ENCODE data around the gene HRAS. TPM values are rescaled to one million over a fixed set of nuclear protein-coding genes. Genes with fewer than 3 reads are reported as not detected.
A peak's percentile ranks its signal among the peaks of the same experiment; 100 is the strongest.

The HRAS gene
- total RNA-seq, 2 experiments from 2014 or later, result 51.7 to 63.5 TPM

- POLR2A ChIA-PET, result no interaction called here
- Mint-ChIP-seq H3K27me3 (no peaks in the 10 kb centered on the region), H3K4me1 (peaks cover 20% of the 10 kb centered on the region), H3K36me3 (ENCODE audit: low read depth) (peaks cover 10% of the 10 kb centered on the region), H3K4me3 (peak overlapping the region; percentile 77), H3K9me3 (no peaks in the 10 kb centered on the region), H3K27ac (no peak overlapping the region)
- DNase-seq, result no peak
- CTCF ChIA-PET, result interaction anchor here (0.6 to 5.2 kb wide), 3 partner anchors 15 to 211 kb away, joined by 3 to 36 read pairs (median 3); no protein-coding TSS in a partner anchor
Observed at GRCh38 chr11:533586-534395, 1.6 kb downstream of the HRAS start.

- Mint-ChIP-seq H3K4me1 (peaks cover 16% of the 10 kb centered on the region), H3K27ac (no peak overlapping the region), H3K27me3 (no peaks in the 10 kb centered on the region), H3K4me3 (no peak overlapping the region), H3K36me3 (ENCODE audit: low read depth) (peaks cover 10% of the 10 kb centered on the region), H3K9me3 (no peaks in the 10 kb centered on the region)
- POLR2A ChIA-PET, result no interaction called here
- CTCF ChIA-PET, result interaction anchor here (1.1 to 5.2 kb wide), 3 partner anchors 14 to 124 kb away, joined by 3 to 36 read pairs (median 3); no protein-coding TSS in a partner anchor
- DNase-seq, result no peak
Observed at GRCh38 chr11:532986-533585, 2.3 kb downstream of the HRAS start.

- ChIA-PET CTCF (interaction anchor here (0.6 to 5.2 kb wide), 4 partner anchors 14 to 357 kb away, joined by 3 to 36 read pairs (median 3); no protein-coding TSS in a partner anchor), POLR2A (no interaction called here)
- H3K9me3 Mint-ChIP-seq, result no peaks in the 10 kb centered on the region
- H3K27me3 Mint-ChIP-seq, result no peaks in the 10 kb centered on the region
- no peak overlapping the region for H3K4me3 Mint-ChIP-seq
- no peak for DNase-seq
- no peak overlapping the region for H3K27ac Mint-ChIP-seq
- H3K4me1 Mint-ChIP-seq, result peaks cover 11% of the 10 kb centered on the region
- H3K36me3 Mint-ChIP-seq (ENCODE audit: low read depth), result peaks cover 10% of the 10 kb centered on the region
Observed at GRCh38 chr11:532527-532985, 2.8 kb downstream of the HRAS start.

GRCh38 chr11:531919-532526, 3.4 kb downstream of the HRAS start:
- POLR2A ChIA-PET, result no interaction called here
- no peak for DNase-seq
- Mint-ChIP-seq H3K4me3 (no peak overlapping the region), H3K9me3 (no peaks in the 10 kb centered on the region), H3K4me1 (peaks cover 9% of the 10 kb centered on the region), H3K36me3 (ENCODE audit: low read depth) (peaks cover 10% of the 10 kb centered on the region), H3K27me3 (no peaks in the 10 kb centered on the region), H3K27ac (no peak overlapping the region)
- CTCF ChIA-PET, result interaction anchor here (0.6 to 5.2 kb wide), 4 partner anchors 13 to 358 kb away, joined by 3 to 36 read pairs (median 4); no protein-coding TSS in a partner anchor

- ChIA-PET POLR2A (no interaction called here), CTCF (interaction anchor here (0.6 to 5.2 kb wide), 3 partner anchors 13 to 122 kb away, joined by 3 to 36 read pairs (median 6); no protein-coding TSS in a partner anchor)
- H3K9me3 Mint-ChIP-seq, result no peaks in the 10 kb centered on the region
Observed at GRCh38 chr11:530960-531831, 4.2 kb downstream of the HRAS start.

GRCh38 chr11:529728-530411, 5.5 kb downstream of the HRAS start:
- ChIA-PET CTCF (no interaction called here), POLR2A (interaction anchor here (0.5 to 0.6 kb wide), 2 partner anchors 10 to 21 kb away, joined by 3 to 4 read pairs; no protein-coding TSS in a partner anchor)
- Mint-ChIP-seq H3K27me3 (no peaks in the 10 kb centered on the region), H3K4me3 (no peak overlapping the region), H3K4me1 (peaks cover 4% of the 10 kb centered on the region), H3K9me3 (no peaks in the 10 kb centered on the region), H3K27ac (no peak overlapping the region), H3K36me3 (ENCODE audit: low read depth) (peaks cover 10% of the 10 kb centered on the region)
- DNase-seq, result no peak

More at GRCh38 chr11:530960-531831, 4.2 kb downstream of the HRAS start:
- Mint-ChIP-seq H3K4me1 (peaks cover 5% of the 10 kb centered on the region), H3K27me3 (no peaks in the 10 kb centered on the region), H3K36me3 (ENCODE audit: low read depth) (peaks cover 10% of the 10 kb centered on the region), H3K27ac (no peak overlapping the region), H3K4me3 (no peak overlapping the region)
- no peak for DNase-seq

GRCh38 chr11:528815-529727, 6.3 kb downstream of the HRAS start:
- no peak overlapping the region for H3K4me3 Mint-ChIP-seq
- H3K4me1 Mint-ChIP-seq, result peaks cover 4% of the 10 kb centered on the region
- no peaks in the 10 kb centered on the region for H3K27me3 Mint-ChIP-seq
- no peak for DNase-seq
- CTCF ChIA-PET, result interaction anchor here (1.1 kb wide), 1 partner anchor 10 kb away, joined by 4 read pairs; no protein-coding TSS in a partner anchor
- H3K9me3 Mint-ChIP-seq, result no peaks in the 10 kb centered on the region
- peaks cover 10% of the 10 kb centered on the region for H3K36me3 Mint-ChIP-seq (ENCODE audit: low read depth)
- no peak overlapping the region for H3K27ac Mint-ChIP-seq
- POLR2A ChIA-PET, result interaction anchor here (0.5 to 0.6 kb wide), 2 partner anchors 9 to 20 kb away, joined by 3 to 4 read pairs; no protein-coding TSS in a partner anchor

GRCh38 chr11:528166-528814, 7.1 kb downstream of the HRAS start:
- Mint-ChIP-seq H3K4me3 (no peak overlapping the region), H3K9me3 (no peaks in the 10 kb centered on the region), H3K36me3 (ENCODE audit: low read depth) (peaks cover 10% of the 10 kb centered on the region), H3K27ac (no peak overlapping the region), H3K27me3 (no peaks in the 10 kb centered on the region), H3K4me1 (no peaks in the 10 kb centered on the region)
- no peak for DNase-seq
- ChIA-PET POLR2A (no interaction called here), CTCF (interaction anchor here (1.0 to 1.1 kb wide), 2 partner anchors 9 to 11 kb away, joined by 3 to 4 read pairs; no protein-coding TSS in a partner anchor)

- POLR2A ChIA-PET, result no interaction called here
- CTCF ChIA-PET, result interaction anchor here (1.2 kb wide), 1 partner anchor 28 kb away, joined by 3 read pairs; no protein-coding TSS in a partner anchor
- Mint-ChIP-seq H3K27ac (no peak overlapping the region), H3K4me3 (no peak overlapping the region), H3K27me3 (no peaks in the 10 kb centered on the region), H3K9me3 (no peaks in the 10 kb centered on the region), H3K4me1 (no peaks in the 10 kb centered on the region), H3K36me3 (ENCODE audit: low read depth) (peaks cover 2% of the 10 kb centered on the region)
- no peak for DNase-seq
Observed at GRCh38 chr11:526192-526591, 9.2 kb downstream of the HRAS start.

- H3K36me3 Mint-ChIP-seq (ENCODE audit: low read depth), result peaks cover 7% of the 10 kb centered on the region
- POLR2A ChIA-PET, result no interaction called here
- no peak for DNase-seq
- peaks cover 7% of the 10 kb centered on the region for H3K9me3 Mint-ChIP-seq
- CTCF ChIA-PET, result no interaction called here
- no peak overlapping the region for H3K4me3 Mint-ChIP-seq
- peaks cover 10% of the 10 kb centered on the region for H3K4me1 Mint-ChIP-seq
- no peak overlapping the region for H3K27ac Mint-ChIP-seq
- H3K27me3 Mint-ChIP-seq, result no peaks in the 10 kb centered on the region
Observed at GRCh38 chr11:521177-521688, 14.1 kb downstream of the HRAS start.
